ENCODE data around the gene ZNF790.

- no peak for TF ChIP-seq CTCF (conservative IDR thresholded peaks at IDR 0.05; ENCODE audit: low read length)
- no peak for TF ChIP-seq EZH2phosphoT487 (IDR thresholded peaks at IDR 0.05; ENCODE audit: borderline replicate concordance, low read depth, low read length)
Measured at GRCh38 chr19:36849701-36850558, 11.7 kb upstream of the ZNF790 start.

Data from OCI-LY7 (cell line).